WTC11 (cell line): Measurements from ENCODE around the gene ENHO.
"Not testable (repeated sequence)": the region's sequence is repeated elsewhere in the genome, so short reads cannot be mapped to it uniquely, and the experiment has no call there.

Experiments used
- ETV6 ChIP-seq: sonication (generic); formaldehyde crosslinking; IDR thresholded peaks from 2 replicates; pipeline ENCODE4 v1.8.1; 2022; ENCODE audit warnings: mild to moderate bottlenecking, missing genetic modification reagents
- SOX15 ChIP-seq: fragments of 250-450 bp; sonication (Bioruptor Pico); IDR thresholded peaks from 2 replicates; pipeline ENCODE4 v1.9.0; 2021; ENCODE audit warnings: mild to moderate bottlenecking
- TF ChIP-seq, protein P1 (sequence below): fragments of 200-600 bp; IDR thresholded peaks from 2 replicates; pipeline ENCODE4 v1.8.0; 2022; ENCODE audit warnings: antibody characterized with exemption
- TF ChIP-seq, protein P2 (sequence below): fragments of 250-450 bp; sonication (Bioruptor Pico); IDR thresholded peaks from 2 replicates; pipeline ENCODE4 v1.9.0; 2021; ENCODE audit warnings: moderate library complexity, mild to moderate bottlenecking, inconsistent platforms, borderline replicate concordance
- TF ChIP-seq, protein P3 (sequence below): sonication (generic); formaldehyde crosslinking; IDR thresholded peaks from 2 replicates; pipeline ENCODE4 v1.8.0; 2022; ENCODE audit warnings: mild to moderate bottlenecking, missing genetic modification reagents
- TF ChIP-seq, protein P4 (sequence below): sonication (generic); formaldehyde crosslinking; IDR thresholded peaks from 2 replicates; pipeline ENCODE4 v1.8.0; 2022; ENCODE audit warnings: missing genetic modification reagents
- TF ChIP-seq, protein P5 (sequence below): sonication (generic); formaldehyde crosslinking; IDR thresholded peaks from 2 replicates; pipeline ENCODE4 v1.8.0; 2023; ENCODE audit warnings: missing genetic modification reagents
- TF ChIP-seq, protein P6 (sequence below): sonication (generic); formaldehyde crosslinking; conservative IDR thresholded peaks from 2 replicates; pipeline ENCODE4 v1.8.1; 2022; ENCODE audit warnings: mild to moderate bottlenecking, missing genetic modification reagents
- TF ChIP-seq, protein P7 (sequence below): sonication (generic); formaldehyde crosslinking; IDR thresholded peaks from 2 replicates; pipeline ENCODE4 v1.8.1; 2022; ENCODE audit warnings: low read depth, missing genetic modification reagents, borderline replicate concordance

DNA sequence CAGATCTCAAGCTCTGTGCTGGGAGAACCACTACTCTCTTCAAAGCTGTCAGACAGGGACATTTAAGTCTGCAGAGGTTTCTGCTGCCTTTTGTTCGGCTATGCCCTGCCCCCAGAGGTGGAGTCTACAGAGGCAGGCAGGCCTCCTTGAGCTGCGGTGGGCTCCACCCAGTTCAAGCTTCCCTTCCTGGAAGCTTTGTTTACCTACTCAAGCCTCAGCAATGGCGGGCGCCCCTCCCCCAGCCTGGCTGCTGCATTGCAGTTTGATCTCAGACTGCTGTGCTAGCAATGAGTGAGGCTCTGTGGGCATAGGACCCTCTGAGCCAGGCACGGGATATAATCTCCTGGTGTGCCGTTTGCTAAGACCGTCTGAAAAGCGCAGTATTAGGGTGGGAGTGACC, 9.3 kb upstream of the ENHO start:
- TF ChIP-seq, protein P1, sequence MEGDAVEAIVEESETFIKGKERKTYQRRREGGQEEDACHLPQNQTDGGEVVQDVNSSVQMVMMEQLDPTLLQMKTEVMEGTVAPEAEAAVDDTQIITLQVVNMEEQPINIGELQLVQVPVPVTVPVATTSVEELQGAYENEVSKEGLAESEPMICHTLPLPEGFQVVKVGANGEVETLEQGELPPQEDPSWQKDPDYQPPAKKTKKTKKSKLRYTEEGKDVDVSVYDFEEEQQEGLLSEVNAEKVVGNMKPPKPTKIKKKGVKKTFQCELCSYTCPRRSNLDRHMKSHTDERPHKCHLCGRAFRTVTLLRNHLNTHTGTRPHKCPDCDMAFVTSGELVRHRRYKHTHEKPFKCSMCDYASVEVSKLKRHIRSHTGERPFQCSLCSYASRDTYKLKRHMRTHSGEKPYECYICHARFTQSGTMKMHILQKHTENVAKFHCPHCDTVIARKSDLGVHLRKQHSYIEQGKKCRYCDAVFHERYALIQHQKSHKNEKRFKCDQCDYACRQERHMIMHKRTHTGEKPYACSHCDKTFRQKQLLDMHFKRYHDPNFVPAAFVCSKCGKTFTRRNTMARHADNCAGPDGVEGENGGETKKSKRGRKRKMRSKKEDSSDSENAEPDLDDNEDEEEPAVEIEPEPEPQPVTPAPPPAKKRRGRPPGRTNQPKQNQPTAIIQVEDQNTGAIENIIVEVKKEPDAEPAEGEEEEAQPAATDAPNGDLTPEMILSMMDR: not testable (repeated sequence)
- TF ChIP-seq, protein P2, sequence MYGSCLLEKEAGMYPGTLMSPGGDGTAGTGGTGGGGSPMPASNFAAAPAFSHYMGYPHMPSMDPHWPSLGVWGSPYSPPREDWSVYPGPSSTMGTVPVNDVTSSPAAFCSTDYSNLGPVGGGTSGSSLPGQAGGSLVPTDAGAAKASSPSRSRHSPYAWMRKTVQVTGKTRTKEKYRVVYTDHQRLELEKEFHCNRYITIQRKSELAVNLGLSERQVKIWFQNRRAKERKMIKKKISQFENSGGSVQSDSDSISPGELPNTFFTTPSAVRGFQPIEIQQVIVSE: not testable (repeated sequence)
- TF ChIP-seq, protein P3, sequence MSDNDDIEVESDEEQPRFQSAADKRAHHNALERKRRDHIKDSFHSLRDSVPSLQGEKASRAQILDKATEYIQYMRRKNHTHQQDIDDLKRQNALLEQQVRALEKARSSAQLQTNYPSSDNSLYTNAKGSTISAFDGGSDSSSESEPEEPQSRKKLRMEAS: not testable (repeated sequence)
- TF ChIP-seq ETV6, SOX15 (CRISPR knock-in tag): not testable (repeated sequence)
- TF ChIP-seq, protein P4, sequence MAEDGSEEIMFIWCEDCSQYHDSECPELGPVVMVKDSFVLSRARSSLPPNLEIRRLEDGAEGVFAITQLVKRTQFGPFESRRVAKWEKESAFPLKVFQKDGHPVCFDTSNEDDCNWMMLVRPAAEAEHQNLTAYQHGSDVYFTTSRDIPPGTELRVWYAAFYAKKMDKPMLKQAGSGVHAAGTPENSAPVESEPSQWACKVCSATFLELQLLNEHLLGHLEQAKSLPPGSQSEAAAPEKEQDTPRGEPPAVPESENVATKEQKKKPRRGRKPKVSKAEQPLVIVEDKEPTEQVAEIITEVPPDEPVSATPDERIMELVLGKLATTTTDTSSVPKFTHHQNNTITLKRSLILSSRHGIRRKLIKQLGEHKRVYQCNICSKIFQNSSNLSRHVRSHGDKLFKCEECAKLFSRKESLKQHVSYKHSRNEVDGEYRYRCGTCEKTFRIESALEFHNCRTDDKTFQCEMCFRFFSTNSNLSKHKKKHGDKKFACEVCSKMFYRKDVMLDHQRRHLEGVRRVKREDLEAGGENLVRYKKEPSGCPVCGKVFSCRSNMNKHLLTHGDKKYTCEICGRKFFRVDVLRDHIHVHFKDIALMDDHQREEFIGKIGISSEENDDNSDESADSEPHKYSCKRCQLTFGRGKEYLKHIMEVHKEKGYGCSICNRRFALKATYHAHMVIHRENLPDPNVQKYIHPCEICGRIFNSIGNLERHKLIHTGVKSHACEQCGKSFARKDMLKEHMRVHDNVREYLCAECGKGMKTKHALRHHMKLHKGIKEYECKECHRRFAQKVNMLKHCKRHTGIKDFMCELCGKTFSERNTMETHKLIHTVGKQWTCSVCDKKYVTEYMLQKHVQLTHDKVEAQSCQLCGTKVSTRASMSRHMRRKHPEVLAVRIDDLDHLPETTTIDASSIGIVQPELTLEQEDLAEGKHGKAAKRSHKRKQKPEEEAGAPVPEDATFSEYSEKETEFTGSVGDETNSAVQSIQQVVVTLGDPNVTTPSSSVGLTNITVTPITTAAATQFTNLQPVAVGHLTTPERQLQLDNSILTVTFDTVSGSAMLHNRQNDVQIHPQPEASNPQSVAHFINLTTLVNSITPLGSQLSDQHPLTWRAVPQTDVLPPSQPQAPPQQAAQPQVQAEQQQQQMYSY (CRISPR knock-in tag): not testable (repeated sequence)
- TF ChIP-seq, protein P5, sequence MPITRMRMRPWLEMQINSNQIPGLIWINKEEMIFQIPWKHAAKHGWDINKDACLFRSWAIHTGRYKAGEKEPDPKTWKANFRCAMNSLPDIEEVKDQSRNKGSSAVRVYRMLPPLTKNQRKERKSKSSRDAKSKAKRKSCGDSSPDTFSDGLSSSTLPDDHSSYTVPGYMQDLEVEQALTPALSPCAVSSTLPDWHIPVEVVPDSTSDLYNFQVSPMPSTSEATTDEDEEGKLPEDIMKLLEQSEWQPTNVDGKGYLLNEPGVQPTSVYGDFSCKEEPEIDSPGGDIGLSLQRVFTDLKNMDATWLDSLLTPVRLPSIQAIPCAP (CRISPR knock-in tag): not testable (repeated sequence)
- TF ChIP-seq, protein P6, sequence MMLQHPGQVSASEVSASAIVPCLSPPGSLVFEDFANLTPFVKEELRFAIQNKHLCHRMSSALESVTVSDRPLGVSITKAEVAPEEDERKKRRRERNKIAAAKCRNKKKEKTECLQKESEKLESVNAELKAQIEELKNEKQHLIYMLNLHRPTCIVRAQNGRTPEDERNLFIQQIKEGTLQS (CRISPR knock-in tag): not testable (repeated sequence)
- TF ChIP-seq, protein P7, sequence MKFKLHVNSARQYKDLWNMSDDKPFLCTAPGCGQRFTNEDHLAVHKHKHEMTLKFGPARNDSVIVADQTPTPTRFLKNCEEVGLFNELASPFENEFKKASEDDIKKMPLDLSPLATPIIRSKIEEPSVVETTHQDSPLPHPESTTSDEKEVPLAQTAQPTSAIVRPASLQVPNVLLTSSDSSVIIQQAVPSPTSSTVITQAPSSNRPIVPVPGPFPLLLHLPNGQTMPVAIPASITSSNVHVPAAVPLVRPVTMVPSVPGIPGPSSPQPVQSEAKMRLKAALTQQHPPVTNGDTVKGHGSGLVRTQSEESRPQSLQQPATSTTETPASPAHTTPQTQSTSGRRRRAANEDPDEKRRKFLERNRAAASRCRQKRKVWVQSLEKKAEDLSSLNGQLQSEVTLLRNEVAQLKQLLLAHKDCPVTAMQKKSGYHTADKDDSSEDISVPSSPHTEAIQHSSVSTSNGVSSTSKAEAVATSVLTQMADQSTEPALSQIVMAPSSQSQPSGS (CRISPR knock-in tag): not testable (repeated sequence)
